DND-41 (cell line): ENCODE data around the gene PCK1.

ENCODE experiments used
- ATAC-seq: fragments of 200-7000 bp; cut with Tn5 transposase; 3 replicates; pipeline ENCODE4 v1.9.1; 2021; ENCODE audit warnings: low read depth; ENCODE audit not compliant: insufficient read depth
- DNase-seq: peaks from one replicate; pipeline ENCODE4 v3.0.0-alpha.2; 2020
- H2AFZ ChIP-seq: 2 replicates; pipeline ENCODE4 v1.6.0; 2012; ENCODE audit warnings: low read depth, low read length
- H3K27ac ChIP-seq: 2 replicates; pipeline ENCODE4 v1.5.1; 2012; ENCODE audit warnings: low read length, inconsistent platforms
- H3K27me3 ChIP-seq: fragments of 200-600 bp; sonication (generic); 2 replicates; pipeline ENCODE4 v1.6.0; 2012; ENCODE audit warnings: low read length, mild to moderate bottlenecking, inconsistent platforms; ENCODE audit not compliant: insufficient read depth, poor library complexity
- H3K36me3 ChIP-seq: 2 replicates; pipeline ENCODE4 v1.5.1; 2012; ENCODE audit warnings: low read length, inconsistent platforms; ENCODE audit not compliant: insufficient read depth
- H3K4me1 ChIP-seq: 2 replicates; pipeline ENCODE4 v1.5.1; 2012; ENCODE audit warnings: mild to moderate bottlenecking, low read length; ENCODE audit not compliant: insufficient read depth
- H3K4me2 ChIP-seq: 2 replicates; pipeline ENCODE4 v1.6.0; 2012; ENCODE audit warnings: mild to moderate bottlenecking, moderate library complexity, low read length, inconsistent platforms; ENCODE audit not compliant: insufficient read depth
- H3K4me3 ChIP-seq, 2 experiments: fragments of 200-600 bp in 1 of 2; shearing (Covaris generic) in 1 of 2; 2 replicates each; pipeline ENCODE4 v1.5.1; 2012 to 2016; ENCODE audit warnings: inconsistent platforms in 2 of 2, low read length in 2 of 2, mild to moderate bottlenecking in 2 of 2, low read depth in 1 of 2, moderate library complexity in 1 of 2
- H3K79me2 ChIP-seq: 2 replicates; pipeline ENCODE4 v1.6.0; 2012; ENCODE audit warnings: low read length, inconsistent platforms; ENCODE audit not compliant: insufficient read depth
- H3K9ac ChIP-seq: 2 replicates; pipeline ENCODE4 v1.6.0; 2012; ENCODE audit warnings: low read depth, mild to moderate bottlenecking, inconsistent platforms, low read length, moderate library complexity
- H3K9me3 ChIP-seq: 2 replicates; pipeline ENCODE4 v1.5.1; 2012; ENCODE audit warnings: low read length, moderate library complexity, mild to moderate bottlenecking, inconsistent platforms; ENCODE audit not compliant: insufficient read depth, severe bottlenecking
- H4K20me1 ChIP-seq: 2 replicates; pipeline ENCODE4 v1.6.0; 2012; ENCODE audit warnings: low read length; ENCODE audit not compliant: insufficient read depth
- CTCF ChIP-seq: IDR thresholded peaks from 2 replicates; pipeline ENCODE4 v1.5.1; 2012; ENCODE audit warnings: borderline replicate concordance, low read length, moderate library complexity, mild to moderate bottlenecking; ENCODE audit not compliant: poor library complexity, severe bottlenecking; ENCODE audit errors: extremely low read depth
- EZH2 ChIP-seq: IDR thresholded peaks from 3 replicates; pipeline ENCODE4 v1.6.1; 2012; ENCODE audit warnings: borderline replicate concordance, low read depth, mild to moderate bottlenecking, moderate library complexity, low read length, inconsistent platforms; ENCODE audit not compliant: severe bottlenecking

The PCK1 gene

GRCh38 chr20:57614490-57615444, 53.9 kb downstream of the PCK1 start:
- H2AFZ ChIP-seq = no peak overlapping the region
- H3K9me3 ChIP-seq = no peaks in the 10 kb centered on the region
- ATAC-seq = no peak
- no peak overlapping the region for H3K9ac ChIP-seq
- H3K79me2 ChIP-seq = no peaks in the 10 kb centered on the region
- no peaks in the 10 kb centered on the region for H3K36me3 ChIP-seq
- no peak for DNase-seq
- no peak overlapping the region for H3K4me2 ChIP-seq
- peaks cover 21% of the 10 kb centered on the region for H3K4me1 ChIP-seq
- TF ChIP-seq EZH2 = no peak
- no peak for TF ChIP-seq CTCF
- H3K27me3 ChIP-seq = peaks cover 22% of the 10 kb centered on the region
- H3K4me3 ChIP-seq = no peak overlapping the region
- H4K20me1 ChIP-seq = peaks cover 66% of the 10 kb centered on the region
- no peak overlapping the region for H3K27ac ChIP-seq

GRCh38 chr20:57615445-57615811, 54.5 kb downstream of the PCK1 start:
- Histone ChIP-seq H3K27me3 (peaks cover 18% of the 10 kb centered on the region), H2AFZ (no peak overlapping the region), H3K4me1 (peaks cover 28% of the 10 kb centered on the region), H3K9ac (no peak overlapping the region), H3K27ac (no peak overlapping the region), H3K4me2 (no peak overlapping the region), H3K9me3 (no peaks in the 10 kb centered on the region), H3K4me3 (no peak overlapping the region), H3K79me2 (no peaks in the 10 kb centered on the region), H3K36me3 (no peaks in the 10 kb centered on the region), H4K20me1 (peaks cover 64% of the 10 kb centered on the region)
- ATAC-seq (no peak), DNase-seq (no peak)
- no peak for TF ChIP-seq CTCF
- TF ChIP-seq EZH2 = no peak

GRCh38 chr20:57616143-57616951, 55.4 kb downstream of the PCK1 start:
- Histone ChIP-seq H3K9ac (no peak overlapping the region), H3K27me3 (peaks cover 17% of the 10 kb centered on the region), H3K36me3 (no peaks in the 10 kb centered on the region), H4K20me1 (peaks cover 62% of the 10 kb centered on the region), H2AFZ (no peak overlapping the region), H3K79me2 (no peaks in the 10 kb centered on the region), H3K27ac (no peak overlapping the region), H3K4me2 (no peak overlapping the region), H3K4me3 (no peak overlapping the region), H3K9me3 (no peaks in the 10 kb centered on the region), H3K4me1 (peaks cover 37% of the 10 kb centered on the region)
- no peak for TF ChIP-seq EZH2
- no peak for TF ChIP-seq CTCF
- no peak for DNase-seq
- no peak for ATAC-seq
